HEK293 (cell line): ENCODE measurements around the gene KCNJ15.

Experiments
- CTCF ChIA-PET: fragments of 350-600 bp; formaldehyde crosslinking; extraction: SDS; loops from one replicate; lab custom pipeline; 2021; ENCODE audit warnings: antibody characterized with exemption; lab: Yijun Ruan, JAX
- POLR2A ChIA-PET: fragments of 300-600 bp; formaldehyde crosslinking; extraction: SDS; loops from one replicate; lab custom pipeline; 2020; ENCODE audit warnings: antibody characterized with exemption, inconsistent platforms; lab: Yijun Ruan, JAX
- H3K27ac ChIP-seq: fragments of 200-500 bp; sonication (Bioruptor generic); 2 replicates; pipeline ENCODE4 v1.5.1; 2014; ENCODE audit warnings: low read depth, low read length, control low read depth, inconsistent platforms; ENCODE audit errors: extremely low read depth
- H3K36me3 ChIP-seq, 2 experiments: fragments of 200-500 bp in 1 of 2; sonication (Bioruptor generic) in 1 of 2; 1 replicate in 1 of 2; 2 replicates in 1 of 2; pipeline ENCODE4 v1.5.1; 2014 to 2017; ENCODE audit warnings: inconsistent platforms in 2 of 2, low read length in 2 of 2; ENCODE audit not compliant: control insufficient read depth in 2 of 2, insufficient read depth in 1 of 2
- H3K4me1 ChIP-seq: fragments of 200-500 bp; sonication (Bioruptor generic); 2 replicates; pipeline ENCODE4 v1.5.1; 2014; ENCODE audit warnings: mild to moderate bottlenecking, low read length, inconsistent platforms; ENCODE audit not compliant: control insufficient read depth, insufficient read depth
- H3K4me3 ChIP-seq: 2 replicates; pipeline ENCODE4 v1.5.1; 2011; ENCODE audit warnings: low read depth, mild to moderate bottlenecking, control low read depth, low read length, moderate library complexity
- H3K9me3 ChIP-seq: fragments of 200-500 bp; sonication (Bioruptor generic); 2 replicates; pipeline ENCODE4 v1.5.1; 2014; ENCODE audit warnings: low read depth, low read length, inconsistent platforms; ENCODE audit not compliant: control insufficient read depth, insufficient read depth
- HOXC10 ChIP-seq: sonication (generic); formaldehyde crosslinking; IDR thresholded peaks from 2 replicates; pipeline ENCODE4 v1.8.1; 2023; ENCODE audit warnings: mild to moderate bottlenecking, missing genetic modification reagents
- MEIS1 ChIP-seq: sonication (generic); formaldehyde crosslinking; IDR thresholded peaks from 2 replicates; pipeline ENCODE4 v1.8.1; 2022; ENCODE audit warnings: missing genetic modification reagents, mild to moderate bottlenecking, borderline replicate concordance
- REPIN1 ChIP-seq: fragments of 450-650 bp; formaldehyde crosslinking; IDR thresholded peaks from 2 replicates; pipeline ENCODE4 v1.5.1; 2017; ENCODE audit warnings: missing biosample characterization, missing genetic modification characterization, low read depth
- SALL2 ChIP-seq: fragments of 450-650 bp; formaldehyde crosslinking; IDR thresholded peaks from 2 replicates; pipeline ENCODE4 v1.5.0; 2017; ENCODE audit warnings: missing biosample characterization, mild to moderate bottlenecking, missing genetic modification characterization, borderline replicate concordance
- ZBTB8A ChIP-seq: fragments of 450-650 bp; formaldehyde crosslinking; IDR thresholded peaks from 2 replicates; pipeline ENCODE4 v1.5.1; 2016; ENCODE audit warnings: missing biosample characterization, missing genetic modification characterization
- ZIC2 ChIP-seq: fragments of 450-650 bp; formaldehyde crosslinking; IDR thresholded peaks from 2 replicates; pipeline ENCODE4 v1.5.1; 2016; ENCODE audit warnings: missing biosample characterization, missing genetic modification characterization
- ZNF10 ChIP-seq: fragments of 450-650 bp; formaldehyde crosslinking; IDR thresholded peaks from 2 replicates; pipeline ENCODE4 v1.5.1; 2017; ENCODE audit warnings: missing biosample characterization, missing genetic modification characterization
- ZNF112 ChIP-seq: fragments of 450-650 bp; formaldehyde crosslinking; IDR thresholded peaks from 2 replicates; pipeline ENCODE4 v1.5.0; 2017; ENCODE audit warnings: missing biosample characterization, missing genetic modification characterization
- ZNF211 ChIP-seq: fragments of 450-650 bp; formaldehyde crosslinking; IDR thresholded peaks from 2 replicates; pipeline ENCODE4 v1.5.1; 2016; ENCODE audit warnings: low read depth, missing biosample characterization, missing genetic modification characterization
- ZNF214 ChIP-seq: fragments of 450-650 bp; formaldehyde crosslinking; IDR thresholded peaks from 2 replicates; pipeline ENCODE4 v1.5.1; 2017; ENCODE audit warnings: missing biosample characterization, mild to moderate bottlenecking, missing genetic modification characterization, borderline replicate concordance
- ZNF24 ChIP-seq: fragments of 450-650 bp; formaldehyde crosslinking; IDR thresholded peaks from 2 replicates; pipeline ENCODE4 v1.5.1; 2016; ENCODE audit warnings: missing biosample characterization, missing genetic modification characterization
- ZNF529 ChIP-seq: fragments of 450-650 bp; formaldehyde crosslinking; IDR thresholded peaks from 2 replicates; pipeline ENCODE4 v1.5.1; 2017; ENCODE audit warnings: missing genetic modification characterization, missing biosample characterization; ENCODE audit not compliant: insufficient replicate concordance
- ZNF558 ChIP-seq: fragments of 450-650 bp; formaldehyde crosslinking; IDR thresholded peaks from 2 replicates; pipeline ENCODE4 v1.5.1; 2016; ENCODE audit warnings: missing biosample characterization, missing genetic modification characterization
- ZNF571 ChIP-seq: fragments of 450-650 bp; formaldehyde crosslinking; IDR thresholded peaks from 2 replicates; pipeline ENCODE4 v1.5.0; 2017; ENCODE audit warnings: missing biosample characterization, missing genetic modification characterization
- ZNF596 ChIP-seq: fragments of 450-650 bp; IDR thresholded peaks from 2 replicates; pipeline ENCODE4 v1.5.0; 2018; ENCODE audit warnings: missing biosample characterization, mild to moderate bottlenecking, missing genetic modification characterization, moderate library complexity
- ZNF624 ChIP-seq: fragments of 450-650 bp; formaldehyde crosslinking; IDR thresholded peaks from 2 replicates; pipeline ENCODE4 v1.5.1; 2017; ENCODE audit warnings: missing biosample characterization, missing genetic modification characterization
- ZNF629 ChIP-seq: fragments of 450-650 bp; formaldehyde crosslinking; IDR thresholded peaks from 2 replicates; pipeline ENCODE4 v1.5.1; 2017; ENCODE audit warnings: missing biosample characterization, missing genetic modification characterization
- ZNF654 ChIP-seq: fragments of 450-650 bp; formaldehyde crosslinking; IDR thresholded peaks from 2 replicates; pipeline ENCODE4 v1.5.1; 2016; ENCODE audit warnings: low read depth, missing biosample characterization, missing genetic modification characterization
- ZNF791 ChIP-seq: fragments of 450-650 bp; formaldehyde crosslinking; IDR thresholded peaks from 2 replicates; pipeline ENCODE4 v1.5.1; 2016; ENCODE audit warnings: missing biosample characterization, missing genetic modification characterization
- ZSCAN16 ChIP-seq: fragments of 450-650 bp; formaldehyde crosslinking; IDR thresholded peaks from 2 replicates; pipeline ENCODE4 v1.5.1; 2016; ENCODE audit warnings: missing biosample characterization, missing genetic modification characterization
- ZSCAN4 ChIP-seq: fragments of 450-650 bp; formaldehyde crosslinking; IDR thresholded peaks from 2 replicates; pipeline ENCODE4 v1.5.1; 2017; ENCODE audit warnings: missing biosample characterization, missing genetic modification characterization
- TF ChIP-seq, protein P1 (sequence below): fragments of 450-650 bp; formaldehyde crosslinking; IDR thresholded peaks from 2 replicates; pipeline ENCODE4 v1.5.1; 2016; ENCODE audit warnings: missing biosample characterization, missing genetic modification characterization
- TF ChIP-seq, protein P2 (sequence below): fragments of 450-650 bp; formaldehyde crosslinking; IDR thresholded peaks from 2 replicates; pipeline ENCODE4 v1.5.1; 2016; ENCODE audit warnings: missing biosample characterization, missing genetic modification characterization, low read depth
- TF ChIP-seq, protein P3 (sequence below): fragments of 450-650 bp; formaldehyde crosslinking; IDR thresholded peaks from 2 replicates; pipeline ENCODE4 v1.5.1; 2016; ENCODE audit warnings: missing biosample characterization, missing genetic modification characterization
- TF ChIP-seq, protein P4 (sequence below): fragments of 450-650 bp; IDR thresholded peaks from 2 replicates; pipeline ENCODE4 v1.5.1; 2018; ENCODE audit warnings: missing biosample characterization, missing genetic modification characterization

KCNJ15 gene

GRCh38 chr21:38257667-38258066, 876 bp downstream of the KCNJ15 start:
- H3K36me3 ChIP-seq = no peaks in the 10 kb centered on the region
- CTCF ChIA-PET = interaction anchor here (1.1 kb wide), 1 partner anchor 94 kb away, joined by 4 read pairs; no protein-coding TSS in a partner anchor
- peaks cover 4% of the 10 kb centered on the region for H3K4me1 ChIP-seq
- no peak overlapping the region for H3K27ac ChIP-seq
- H3K9me3 ChIP-seq = no peaks in the 10 kb centered on the region
- POLR2A ChIA-PET = interaction anchor here (0.7 kb wide), 1 partner anchor 14 kb away, joined by 3 read pairs; no protein-coding TSS in a partner anchor
- no peak for TF ChIP-seq ZNF571 (tag by site-specific recombination)
- TF ChIP-seq REPIN1 (tag by site-specific recombination) = no peak
- TF ChIP-seq ZNF112 (tag by site-specific recombination) = no peak
- TF ChIP-seq ZNF211 = no peak
- TF ChIP-seq, protein P1, sequence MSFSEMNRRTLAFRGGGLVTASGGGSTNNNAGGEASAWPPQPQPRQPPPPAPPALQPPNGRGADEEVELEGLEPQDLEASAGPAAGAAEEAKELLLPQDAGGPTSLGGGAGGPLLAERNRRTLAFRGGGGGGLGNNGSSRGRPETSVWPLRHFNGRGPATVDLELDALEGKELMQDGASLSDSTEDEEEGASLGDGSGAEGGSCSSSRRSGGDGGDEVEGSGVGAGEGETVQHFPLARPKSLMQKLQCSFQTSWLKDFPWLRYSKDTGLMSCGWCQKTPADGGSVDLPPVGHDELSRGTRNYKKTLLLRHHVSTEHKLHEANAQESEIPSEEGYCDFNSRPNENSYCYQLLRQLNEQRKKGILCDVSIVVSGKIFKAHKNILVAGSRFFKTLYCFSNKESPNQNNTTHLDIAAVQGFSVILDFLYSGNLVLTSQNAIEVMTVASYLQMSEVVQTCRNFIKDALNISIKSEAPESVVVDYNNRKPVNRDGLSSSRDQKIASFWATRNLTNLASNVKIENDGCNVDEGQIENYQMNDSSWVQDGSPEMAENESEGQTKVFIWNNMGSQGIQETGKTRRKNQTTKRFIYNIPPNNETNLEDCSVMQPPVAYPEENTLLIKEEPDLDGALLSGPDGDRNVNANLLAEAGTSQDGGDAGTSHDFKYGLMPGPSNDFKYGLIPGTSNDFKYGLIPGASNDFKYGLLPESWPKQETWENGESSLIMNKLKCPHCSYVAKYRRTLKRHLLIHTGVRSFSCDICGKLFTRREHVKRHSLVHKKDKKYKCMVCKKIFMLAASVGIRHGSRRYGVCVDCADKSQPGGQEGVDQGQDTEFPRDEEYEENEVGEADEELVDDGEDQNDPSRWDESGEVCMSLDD (tag by site-specific recombination) = no peak
- TF ChIP-seq, protein P2, sequence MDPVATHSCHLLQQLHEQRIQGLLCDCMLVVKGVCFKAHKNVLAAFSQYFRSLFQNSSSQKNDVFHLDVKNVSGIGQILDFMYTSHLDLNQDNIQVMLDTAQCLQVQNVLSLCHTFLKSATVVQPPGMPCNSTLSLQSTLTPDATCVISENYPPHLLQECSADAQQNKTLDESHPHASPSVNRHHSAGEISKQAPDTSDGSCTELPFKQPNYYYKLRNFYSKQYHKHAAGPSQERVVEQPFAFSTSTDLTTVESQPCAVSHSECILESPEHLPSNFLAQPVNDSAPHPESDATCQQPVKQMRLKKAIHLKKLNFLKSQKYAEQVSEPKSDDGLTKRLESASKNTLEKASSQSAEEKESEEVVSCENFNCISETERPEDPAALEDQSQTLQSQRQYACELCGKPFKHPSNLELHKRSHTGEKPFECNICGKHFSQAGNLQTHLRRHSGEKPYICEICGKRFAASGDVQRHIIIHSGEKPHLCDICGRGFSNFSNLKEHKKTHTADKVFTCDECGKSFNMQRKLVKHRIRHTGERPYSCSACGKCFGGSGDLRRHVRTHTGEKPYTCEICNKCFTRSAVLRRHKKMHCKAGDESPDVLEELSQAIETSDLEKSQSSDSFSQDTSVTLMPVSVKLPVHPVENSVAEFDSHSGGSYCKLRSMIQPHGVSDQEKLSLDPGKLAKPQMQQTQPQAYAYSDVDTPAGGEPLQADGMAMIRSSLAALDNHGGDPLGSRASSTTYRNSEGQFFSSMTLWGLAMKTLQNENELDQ = no peak
- no peak for TF ChIP-seq ZIC2
- TF ChIP-seq ZSCAN16 (tag by site-specific recombination) = no peak
- no peak for TF ChIP-seq ZNF558 (tag by site-specific recombination)
- no peak for TF ChIP-seq ZNF10 (tag by site-specific recombination)
- TF ChIP-seq ZNF214 (tag by site-specific recombination) = no peak
- no peak for TF ChIP-seq ZNF654 (tag by site-specific recombination)
- no peak for TF ChIP-seq ZNF529 (tag by site-specific recombination)
- no peak for TF ChIP-seq ZNF596
- no peak for TF ChIP-seq ZNF629 (tag by site-specific recombination)
- TF ChIP-seq, all 188 proteins: peak for 0
- H3K4me3 ChIP-seq = no peak overlapping the region

DNA sequence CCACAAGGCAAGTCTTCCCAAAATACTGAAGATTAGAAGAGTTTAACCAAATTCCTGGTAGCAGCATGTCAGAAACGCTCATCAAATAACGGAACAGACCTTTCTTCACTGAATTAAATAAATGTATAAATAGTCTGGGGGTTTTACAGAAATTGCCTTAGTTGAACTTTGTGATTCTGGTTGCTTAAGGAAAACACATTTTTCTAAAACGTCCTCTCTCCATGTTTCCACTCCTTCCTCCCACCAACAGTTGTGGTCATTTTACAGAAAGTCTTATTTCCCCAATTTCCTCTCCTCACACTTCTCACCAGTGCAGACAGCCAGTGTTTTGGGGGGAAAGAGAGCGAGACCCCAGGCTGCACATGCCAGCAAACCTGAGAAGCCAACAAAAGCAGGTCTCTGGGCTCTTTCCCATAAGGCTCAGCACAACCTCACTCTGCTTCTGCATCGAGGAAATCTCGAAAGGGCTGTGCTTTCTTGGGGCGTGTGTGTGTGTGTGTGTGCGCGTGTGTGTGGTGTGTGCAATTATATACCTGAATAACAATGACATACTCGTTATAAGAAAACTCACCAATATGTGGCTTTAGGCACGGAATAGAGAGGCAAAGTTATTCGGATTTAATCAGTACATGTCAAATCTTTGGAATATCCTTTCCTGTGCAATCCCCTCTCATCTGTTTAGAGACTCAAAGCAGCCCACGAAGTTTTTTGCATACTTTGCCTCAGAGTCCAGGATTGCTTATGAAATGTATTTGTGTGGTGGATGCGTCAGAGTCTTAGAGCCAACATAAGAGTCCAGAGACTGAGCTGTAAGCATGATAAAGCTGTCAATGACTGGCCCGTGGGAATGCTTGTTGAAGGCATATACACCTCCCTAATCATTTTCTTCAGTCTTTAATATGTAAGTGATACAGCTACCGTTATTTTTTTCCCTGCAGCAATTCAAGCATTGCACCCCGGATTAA, 2.0 kb downstream of the KCNJ15 start:
- CTCF ChIA-PET = interaction anchor here (0.7 to 1.1 kb wide), 3 partner anchors 8 to 543 kb away, joined by 3 to 4 read pairs (median 4); no protein-coding TSS in a partner anchor
- TF ChIP-seq, protein P3, sequence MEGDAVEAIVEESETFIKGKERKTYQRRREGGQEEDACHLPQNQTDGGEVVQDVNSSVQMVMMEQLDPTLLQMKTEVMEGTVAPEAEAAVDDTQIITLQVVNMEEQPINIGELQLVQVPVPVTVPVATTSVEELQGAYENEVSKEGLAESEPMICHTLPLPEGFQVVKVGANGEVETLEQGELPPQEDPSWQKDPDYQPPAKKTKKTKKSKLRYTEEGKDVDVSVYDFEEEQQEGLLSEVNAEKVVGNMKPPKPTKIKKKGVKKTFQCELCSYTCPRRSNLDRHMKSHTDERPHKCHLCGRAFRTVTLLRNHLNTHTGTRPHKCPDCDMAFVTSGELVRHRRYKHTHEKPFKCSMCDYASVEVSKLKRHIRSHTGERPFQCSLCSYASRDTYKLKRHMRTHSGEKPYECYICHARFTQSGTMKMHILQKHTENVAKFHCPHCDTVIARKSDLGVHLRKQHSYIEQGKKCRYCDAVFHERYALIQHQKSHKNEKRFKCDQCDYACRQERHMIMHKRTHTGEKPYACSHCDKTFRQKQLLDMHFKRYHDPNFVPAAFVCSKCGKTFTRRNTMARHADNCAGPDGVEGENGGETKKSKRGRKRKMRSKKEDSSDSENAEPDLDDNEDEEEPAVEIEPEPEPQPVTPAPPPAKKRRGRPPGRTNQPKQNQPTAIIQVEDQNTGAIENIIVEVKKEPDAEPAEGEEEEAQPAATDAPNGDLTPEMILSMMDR (tag by site-specific recombination) = no peak
- TF ChIP-seq, protein P4, sequence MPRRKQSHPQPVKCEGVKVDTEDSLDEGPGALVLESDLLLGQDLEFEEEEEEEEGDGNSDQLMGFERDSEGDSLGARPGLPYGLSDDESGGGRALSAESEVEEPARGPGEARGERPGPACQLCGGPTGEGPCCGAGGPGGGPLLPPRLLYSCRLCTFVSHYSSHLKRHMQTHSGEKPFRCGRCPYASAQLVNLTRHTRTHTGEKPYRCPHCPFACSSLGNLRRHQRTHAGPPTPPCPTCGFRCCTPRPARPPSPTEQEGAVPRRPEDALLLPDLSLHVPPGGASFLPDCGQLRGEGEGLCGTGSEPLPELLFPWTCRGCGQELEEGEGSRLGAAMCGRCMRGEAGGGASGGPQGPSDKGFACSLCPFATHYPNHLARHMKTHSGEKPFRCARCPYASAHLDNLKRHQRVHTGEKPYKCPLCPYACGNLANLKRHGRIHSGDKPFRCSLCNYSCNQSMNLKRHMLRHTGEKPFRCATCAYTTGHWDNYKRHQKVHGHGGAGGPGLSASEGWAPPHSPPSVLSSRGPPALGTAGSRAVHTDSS = no peak
- no peak for TF ChIP-seq ZNF791 (tag by site-specific recombination)
- TF ChIP-seq HOXC10 = no peak
- no peak for TF ChIP-seq MEIS1 (CRISPR knock-in tag)
- TF ChIP-seq REPIN1 (tag by site-specific recombination) = no peak
- no peak for TF ChIP-seq ZNF624
- no peak for TF ChIP-seq SALL2 (tag by site-specific recombination)
- TF ChIP-seq ZBTB8A (tag by site-specific recombination) = no peak
- no peak for TF ChIP-seq ZSCAN4
- no peak for TF ChIP-seq ZNF24 (tag by site-specific recombination)

More for the DNA sequence above, 2.0 kb downstream of the KCNJ15 start:
- no peak overlapping the region for H3K4me3 ChIP-seq
- H3K36me3 ChIP-seq = no peaks in the 10 kb centered on the region
- POLR2A ChIA-PET = no interaction called here
- no peak overlapping the region for H3K27ac ChIP-seq
- no peaks in the 10 kb centered on the region for H3K9me3 ChIP-seq
- H3K4me1 ChIP-seq = peaks cover 4% of the 10 kb centered on the region
